NCI-H524 (cell line): ENCODE results near the gene LCN2.

Experiments
- DNase-seq, 2 experiments: peaks; one replicate each; lab custom pipeline; 2025; lab: John Stamatoyannopoulos, UW

Gene LCN2

GRCh38 chr9:128115187-128116103 lies 33.8 kb upstream of the LCN2 start:
- no peak for DNase-seq

DNA sequence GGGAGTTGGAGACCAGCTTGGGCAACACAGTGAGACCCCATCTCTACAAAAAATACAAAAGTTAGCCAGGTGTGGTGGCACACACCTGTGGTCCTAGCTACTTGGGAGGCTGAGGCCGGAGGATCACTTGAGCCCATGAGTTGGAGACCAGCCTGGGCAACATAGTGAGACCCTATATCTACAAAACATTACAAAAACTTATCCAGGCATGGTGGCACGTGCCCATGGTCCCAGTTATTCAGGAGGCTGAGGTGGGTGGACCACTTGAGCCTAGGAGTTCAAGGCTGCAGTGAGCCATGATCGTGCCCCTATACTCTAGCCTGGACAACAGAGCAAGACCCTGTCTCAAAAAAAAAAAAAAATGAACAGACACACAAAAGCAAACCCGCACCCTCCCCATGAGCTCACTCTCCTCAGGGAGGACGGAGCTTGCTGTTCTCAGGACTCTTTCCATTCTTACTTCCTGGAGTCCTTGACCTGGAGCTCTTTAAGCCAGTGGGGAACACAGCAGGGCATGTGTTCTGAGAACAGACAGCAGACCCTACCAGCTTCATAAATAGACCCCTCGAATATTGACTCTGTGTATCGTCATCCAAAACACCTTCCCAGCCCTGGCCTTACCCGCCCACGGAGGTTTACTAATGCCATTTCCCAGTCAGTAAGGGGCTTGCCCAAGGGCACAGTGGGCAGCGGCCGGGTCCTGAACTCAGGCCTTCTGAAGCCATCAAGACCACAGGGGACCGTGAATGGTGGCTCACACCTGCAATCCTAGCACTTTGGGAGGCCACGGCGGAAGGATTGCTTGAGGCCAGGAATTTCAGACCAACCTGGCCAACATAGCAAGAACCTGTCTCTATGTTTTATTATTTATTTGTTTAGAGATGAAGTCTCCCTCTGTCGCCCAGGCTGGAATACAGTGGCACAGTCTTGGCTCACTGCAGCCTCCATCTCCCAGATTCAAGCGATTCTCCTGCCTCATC lies 32.9 kb upstream of the LCN2 start:
- DNase-seq = no peak

DNA sequence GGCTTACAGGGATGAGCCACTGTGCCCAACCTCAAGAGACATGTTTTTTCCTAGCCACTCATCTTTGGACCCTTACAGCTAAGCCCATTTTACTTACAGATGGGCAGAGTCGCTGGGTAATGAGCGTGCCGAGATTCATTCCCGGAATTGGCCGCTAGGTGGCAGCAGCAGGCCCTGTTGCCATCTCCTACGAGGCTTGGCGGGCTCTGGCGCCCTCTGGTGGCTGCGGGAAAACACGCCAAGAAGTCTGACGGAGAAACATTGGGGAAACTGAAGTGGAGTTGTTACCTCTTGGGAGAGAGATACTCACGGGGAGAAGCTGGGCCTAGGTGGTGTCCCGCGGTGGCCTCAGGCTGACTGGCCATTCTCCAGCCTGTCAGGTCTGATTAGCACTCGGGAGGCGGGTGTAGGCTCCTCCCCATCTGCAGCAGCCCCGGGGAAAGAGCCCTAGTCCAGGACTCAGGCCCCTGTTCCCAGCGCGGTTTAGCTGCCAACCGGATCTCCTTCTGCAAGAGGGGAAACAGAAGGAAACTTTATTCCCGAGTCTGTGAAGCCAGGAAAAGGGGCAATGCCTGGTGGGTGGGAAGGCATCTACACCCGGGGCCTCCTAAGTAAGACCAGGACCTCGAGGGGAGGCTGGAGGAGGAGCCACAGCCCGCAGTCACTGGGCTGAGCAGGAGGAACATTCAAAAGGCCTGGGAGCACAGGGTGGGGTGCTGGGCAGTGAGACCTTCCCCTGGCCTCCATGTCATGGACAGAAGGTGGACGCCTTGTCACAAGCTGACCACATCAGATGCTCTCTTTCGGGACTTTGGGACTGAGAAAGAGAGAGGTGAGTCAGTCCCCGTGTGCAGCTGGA lies 31.4 kb upstream of the LCN2 start:
- DNase-seq = peak; percentile 75 to 88

DNA sequence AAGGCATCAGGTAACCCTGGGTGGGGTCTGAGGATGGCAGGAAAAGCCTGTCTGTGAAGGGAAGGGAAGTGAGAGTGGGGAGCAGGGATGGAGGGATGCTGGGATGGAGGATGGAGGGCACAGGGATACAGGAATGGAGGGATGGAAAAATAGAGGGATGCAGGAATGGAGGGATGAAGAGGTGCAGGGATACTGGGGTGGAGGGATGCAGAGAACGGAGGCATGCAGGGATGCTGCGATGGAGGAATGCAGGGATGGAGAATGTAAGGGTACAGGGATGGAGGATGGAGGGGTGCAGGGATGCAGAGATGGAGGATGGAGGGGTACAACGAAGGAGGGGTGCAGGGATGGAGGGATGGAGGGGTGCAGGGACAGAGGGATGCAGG lies 30.8 kb upstream of the LCN2 start:
- no peak for DNase-seq

GRCh38 chr9:128118971-128119665 lies 30.1 kb upstream of the LCN2 start:
- peak; percentile 24 to 62 for DNase-seq

GRCh38 chr9:128120061-128120740 lies 29.1 kb upstream of the LCN2 start:
- DNase-seq = no peak

DNA sequence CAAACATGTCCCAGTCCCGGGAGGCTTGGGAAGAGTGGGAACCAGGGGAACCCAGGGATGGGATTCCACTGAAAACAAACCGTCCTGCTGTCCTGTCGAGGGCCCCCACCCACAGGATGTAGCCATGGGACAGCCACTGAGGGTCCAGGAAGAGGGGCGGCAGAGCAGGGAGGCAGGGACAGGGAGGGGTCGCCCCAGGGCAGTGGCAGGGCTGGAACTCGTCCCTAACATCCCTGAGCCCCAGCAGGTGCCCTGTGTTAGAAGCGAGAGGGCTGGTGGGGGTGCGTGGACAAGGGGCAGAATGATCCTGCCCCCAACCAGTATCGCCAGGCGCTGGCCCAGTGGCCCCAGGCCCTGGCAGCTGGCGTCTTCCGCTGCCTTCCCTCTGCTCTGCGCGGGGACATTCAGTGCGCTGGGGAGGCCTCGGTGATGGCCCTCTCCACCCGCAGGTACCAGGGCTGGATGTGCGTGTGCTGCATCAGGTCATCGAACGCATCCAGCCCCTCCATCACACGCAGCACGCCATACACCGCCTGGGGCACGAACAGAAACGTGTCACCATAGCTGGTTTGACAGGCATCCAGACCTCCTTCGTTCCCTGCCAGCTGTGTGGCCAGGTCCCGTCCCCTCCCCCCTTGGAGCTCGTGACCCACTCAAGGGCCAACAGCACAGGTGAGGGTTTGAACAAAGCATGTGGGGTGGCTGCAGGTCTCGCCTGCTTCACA lies 28.4 kb upstream of the LCN2 start:
- DNase-seq = no peak

DNA sequence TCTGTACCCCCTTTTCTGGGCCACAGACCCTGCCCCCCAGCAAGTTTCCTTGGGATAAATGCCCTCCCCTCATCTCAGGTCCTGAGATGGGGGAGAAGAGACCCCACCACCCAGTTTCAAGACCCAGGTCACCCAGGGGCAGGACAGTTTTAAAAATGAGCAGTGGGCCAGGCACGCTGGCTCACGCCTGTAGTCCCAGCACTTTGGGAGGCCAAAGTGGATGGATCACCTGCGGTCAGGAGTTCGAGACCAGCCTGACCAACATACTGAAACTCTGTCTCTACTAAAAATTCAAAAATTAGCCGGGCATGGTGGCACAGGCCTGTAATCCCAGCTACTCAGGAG lies 27.8 kb upstream of the LCN2 start:
- no peak for DNase-seq

DNA sequence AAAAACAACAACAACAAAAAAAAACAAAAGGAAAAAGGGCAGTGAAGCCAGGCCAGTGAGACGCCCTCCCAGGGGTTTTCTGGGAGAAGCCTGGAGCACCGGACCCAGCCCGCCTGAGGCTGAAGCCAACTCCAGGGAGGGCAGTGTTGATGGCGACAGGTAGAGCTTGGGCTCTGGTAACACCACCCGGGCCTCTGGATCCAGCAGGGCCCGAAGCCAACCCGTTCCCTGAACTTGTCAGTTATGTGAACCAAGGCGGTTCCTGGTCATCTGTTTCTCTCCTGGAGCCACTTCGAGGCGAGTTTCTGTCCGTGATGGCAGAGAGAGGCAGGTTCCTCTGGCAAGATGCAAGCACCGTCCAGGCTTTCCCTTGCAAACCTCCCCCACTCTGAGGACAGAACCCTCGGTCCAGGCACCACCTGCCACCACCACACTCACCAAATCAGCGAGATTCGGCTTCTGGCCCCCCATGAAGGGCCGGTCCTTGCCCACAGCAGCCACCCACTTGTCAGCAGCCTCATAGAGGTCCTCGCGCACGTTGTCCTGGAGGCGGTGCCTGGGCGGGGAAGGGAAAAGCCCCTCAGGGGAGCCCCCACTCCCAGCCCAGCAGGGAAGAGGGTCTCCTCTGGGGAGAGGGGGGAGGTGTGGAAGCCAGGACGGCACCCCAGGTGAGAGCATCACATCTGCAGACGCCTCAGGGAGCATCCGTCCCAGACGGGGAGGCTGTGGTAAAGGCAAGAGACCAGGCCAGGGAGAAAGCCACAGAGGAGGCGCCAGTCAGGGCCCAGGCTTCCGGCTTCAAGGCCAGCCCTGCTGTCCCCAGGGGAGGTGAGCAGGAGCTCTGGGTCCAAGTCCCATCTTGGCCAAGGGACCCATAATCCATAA lies 27.1 kb upstream of the LCN2 start:
- no peak for DNase-seq

DNA sequence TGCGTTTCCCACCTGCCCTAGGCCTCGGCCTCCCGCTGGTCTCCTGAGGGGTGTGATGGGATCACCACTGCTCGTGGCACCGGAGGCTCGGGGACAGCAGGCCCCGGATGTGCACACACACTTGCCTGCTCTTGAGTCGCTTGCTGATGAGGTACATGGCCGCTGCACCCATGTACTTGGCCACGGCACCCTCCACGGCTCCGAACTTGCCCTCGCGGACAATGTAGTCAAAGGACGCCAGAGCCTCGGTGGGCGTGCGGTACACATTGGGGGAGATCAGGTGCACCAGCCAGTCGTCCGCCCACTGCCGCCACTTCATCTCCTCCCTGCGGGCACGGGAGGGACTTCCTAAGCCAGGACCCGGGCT lies 26.5 kb upstream of the LCN2 start:
- no peak for DNase-seq

DNA sequence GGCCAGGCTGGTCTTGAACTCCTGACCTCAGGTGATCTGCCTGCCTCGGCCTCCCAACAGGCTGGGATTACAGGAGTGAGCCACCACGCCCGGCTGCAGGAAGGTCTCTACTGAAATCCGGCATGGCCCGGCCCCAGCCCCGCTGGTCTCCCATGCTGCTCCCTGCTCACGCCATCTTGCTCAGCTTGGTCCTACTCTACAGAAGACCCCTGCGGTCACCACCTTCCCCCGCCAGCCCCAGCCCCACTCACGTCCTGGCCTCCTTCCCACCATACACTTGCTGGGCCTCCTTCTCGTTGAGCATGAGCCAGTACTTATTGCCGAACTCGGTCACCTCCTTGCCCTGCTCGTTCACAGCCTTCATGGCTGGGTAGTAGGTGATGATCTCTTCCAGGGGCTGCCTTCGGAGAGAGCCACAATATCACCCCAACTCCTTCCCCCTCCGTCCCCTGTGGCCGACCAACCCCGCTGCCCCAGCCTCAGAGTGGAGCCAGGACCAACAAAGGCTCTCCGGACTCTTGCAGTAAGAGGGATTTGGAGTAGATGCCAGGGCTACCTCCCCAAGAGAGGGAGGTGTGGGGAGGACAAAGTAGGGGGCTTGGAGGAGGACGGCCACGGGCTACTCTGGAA lies 25.7 kb upstream of the LCN2 start:
- DNase-seq = no peak

DNA sequence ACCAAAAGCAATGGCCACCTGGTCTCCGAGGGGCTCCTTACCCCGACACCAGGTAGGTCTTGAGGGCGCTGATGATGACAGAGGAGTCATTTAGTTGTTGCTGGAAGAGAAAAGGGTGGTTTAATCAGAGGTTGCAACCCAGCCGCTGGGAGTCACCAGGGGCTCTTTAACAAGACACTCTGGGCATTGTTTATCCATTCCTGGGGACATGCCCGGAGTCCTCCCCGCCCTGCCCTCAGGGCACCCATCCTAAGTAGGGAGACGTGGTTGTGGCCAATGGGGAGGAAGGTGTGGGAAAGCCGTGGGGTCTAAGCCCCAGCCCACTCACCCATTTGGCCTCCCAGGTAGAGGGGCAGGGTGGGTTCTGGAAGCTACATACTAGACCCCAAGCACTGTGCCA lies 24.8 kb upstream of the LCN2 start:
- DNase-seq = no peak

- peak; percentile 59 to 79 for DNase-seq
Measured at GRCh38 chr9:128124873-128125579, 24.2 kb upstream of the LCN2 start.

GRCh38 chr9:128125580-128126354 lies 23.5 kb upstream of the LCN2 start:
- DNase-seq = no peak

DNA sequence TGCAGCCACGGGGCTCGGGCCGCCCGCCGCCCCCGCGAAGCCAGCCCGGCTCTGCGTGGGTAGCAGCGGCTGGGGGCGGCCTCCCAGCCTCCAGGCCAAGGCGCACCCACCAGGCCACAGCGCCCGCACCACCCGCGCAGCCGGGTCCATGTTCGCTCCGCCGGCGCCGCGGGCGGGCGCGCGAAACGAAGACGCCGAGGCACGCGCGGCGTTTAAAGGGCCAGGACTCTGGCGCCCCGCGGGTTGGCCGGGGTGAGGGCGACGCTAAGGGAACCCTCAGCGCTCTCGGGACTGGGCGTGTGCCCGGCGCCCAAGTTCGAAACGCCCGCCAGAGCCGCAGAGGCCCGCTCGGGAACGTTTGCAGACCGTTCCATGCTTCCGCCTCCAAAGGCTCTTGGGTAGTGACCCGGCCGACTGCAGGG lies 21.7 kb upstream of the LCN2 start, which contains the start of gene PTGES2:
Gene PTGES2 (minus strand): TSS at position 162 of the 422 bp plus-strand sequence. CDS start 12 bp downstream, at position 150.
- peak; percentile 75 to 86 for DNase-seq

DNA sequence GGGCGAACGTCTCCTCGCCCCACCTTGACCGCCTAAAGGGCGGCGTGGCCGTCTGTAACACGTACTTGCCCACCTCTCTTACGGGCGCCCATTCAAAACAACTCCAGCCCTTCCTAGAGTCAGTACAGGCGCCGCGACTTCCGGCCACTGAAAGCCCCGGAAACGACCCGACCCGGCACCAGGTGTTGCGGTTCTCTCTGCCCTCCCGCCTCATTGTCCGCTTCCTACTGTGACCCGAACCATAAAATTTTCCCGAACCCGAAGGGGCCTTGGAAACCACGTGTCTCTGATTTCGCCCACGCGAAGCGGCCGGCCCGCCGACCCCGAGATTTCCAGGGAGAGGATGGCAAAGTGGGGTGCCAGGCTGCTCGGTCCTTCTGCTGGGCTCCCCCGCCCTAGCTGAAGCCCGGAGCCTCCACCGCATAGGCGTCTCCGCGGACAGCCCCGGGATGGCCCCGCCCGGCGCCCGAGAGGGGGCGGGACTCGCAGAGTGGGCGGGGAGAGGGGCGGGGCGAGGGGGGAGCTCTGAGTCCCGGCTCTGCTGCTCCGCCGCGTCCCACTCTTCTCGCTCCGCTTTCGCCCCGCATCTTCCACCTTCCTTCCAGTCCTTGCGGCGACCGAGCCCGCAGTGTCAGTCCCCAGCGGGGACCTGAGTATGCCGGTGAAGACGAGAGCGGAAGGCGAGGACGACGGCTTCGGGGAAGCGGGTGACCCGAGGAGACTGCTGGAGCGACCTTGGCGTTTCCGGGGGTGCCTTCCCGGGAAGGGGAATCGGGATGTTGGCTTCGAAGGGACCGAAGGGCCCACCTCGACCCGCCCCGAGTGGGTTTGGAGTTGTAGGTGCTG lies 21.0 kb upstream of the LCN2 start:
- peak; percentile 90 to 91 for DNase-seq
